Superior temporal gyrus (tissue), 1 donor: ENCODE data around the gene C9orf57.
"Not testable (repeated sequence)": the region's sequence is repeated elsewhere in the genome, so short reads cannot be mapped to it uniquely, and the experiment has no call there.

Experiments
- DNase-seq: peaks from one replicate; pipeline ENCODE4 v3.0.0-alpha.2; 2016; ENCODE audit errors: extremely low spot score

C9orf57 gene

GRCh38 chr9:72060513-72060912 is at the start of gene C9orf57:
Gene C9orf57 (minus strand): TSS chr9:72060613. CDS start chr9:72059331, 1,282 bp downstream.
- no peak for DNase-seq

GRCh38 chr9:72102520-72102919 is 42.1 kb upstream of the C9orf57 start:
- DNase-seq = no peak

GRCh38 chr9:72095520-72095919 is 35.1 kb upstream of the C9orf57 start:
- not testable (repeated sequence) for DNase-seq

GRCh38 chr9:72092820-72093219 is 32.4 kb upstream of the C9orf57 start:
- DNase-seq = no peak

- DNase-seq = no peak
Measured at GRCh38 chr9:72089451-72090130, 29.2 kb upstream of the C9orf57 start.

- DNase-seq = peak; percentile 40
Measured at GRCh38 chr9:72082536-72082935, 22.1 kb upstream of the C9orf57 start.

- DNase-seq = not testable (repeated sequence)
Measured at GRCh38 chr9:72074666-72075065, 14.3 kb upstream of the C9orf57 start.

GRCh38 chr9:72065076-72065475 is 4.7 kb upstream of the C9orf57 start:
- no peak for DNase-seq

- no peak for DNase-seq
Measured at GRCh38 chr9:72052122-72052521, 8.3 kb downstream of the C9orf57 start.

- no peak for DNase-seq
Measured at GRCh38 chr9:72048850-72049249, 11.6 kb downstream of the C9orf57 start.

GRCh38 chr9:72046630-72047456 is 13.6 kb downstream of the C9orf57 start:
- no peak for DNase-seq

- no peak for DNase-seq
Measured at GRCh38 chr9:72044095-72044494, 16.3 kb downstream of the C9orf57 start.

- no peak for DNase-seq
Measured at GRCh38 chr9:72043576-72043975, 16.8 kb downstream of the C9orf57 start.

- DNase-seq = no peak
Measured at GRCh38 chr9:72042928-72043327, 17.5 kb downstream of the C9orf57 start.

- no peak for DNase-seq
Measured at GRCh38 chr9:72041775-72042194, 18.6 kb downstream of the C9orf57 start.

GRCh38 chr9:72041369-72041768 is 19.0 kb downstream of the C9orf57 start:
- DNase-seq = no peak

GRCh38 chr9:72039532-72039931 is 20.9 kb downstream of the C9orf57 start:
- DNase-seq = no peak

GRCh38 chr9:72038890-72039410 is 21.5 kb downstream of the C9orf57 start:
- DNase-seq = peak; percentile 96

- no peak for DNase-seq
Measured at GRCh38 chr9:72038408-72038807, 22.0 kb downstream of the C9orf57 start.

- no peak for DNase-seq
Measured at GRCh38 chr9:72037571-72037970, 22.8 kb downstream of the C9orf57 start.

GRCh38 chr9:72030767-72031166 is 29.6 kb downstream of the C9orf57 start:
- no peak for DNase-seq

- DNase-seq = no peak
Measured at GRCh38 chr9:72029986-72030385, 30.4 kb downstream of the C9orf57 start.

GRCh38 chr9:72025906-72026305 is 34.5 kb downstream of the C9orf57 start:
- no peak for DNase-seq
